Mammary epithelial cell (primary cell): ENCODE measurements around the gene HEBP1.

ENCODE experiments used
- CTCF ChIP-seq, 2 donors: IDR thresholded peaks in 1 of 2; conservative IDR thresholded peaks in 1 of 2; 2 replicates each; pipeline ENCODE4 v1.5.1; 2011 to 2012; ENCODE audit warnings: inconsistent platforms in 2 of 2, low read length in 2 of 2, mild to moderate bottlenecking in 2 of 2, control low read depth in 1 of 2, low read depth in 1 of 2; ENCODE audit not compliant: insufficient read depth in 1 of 2; ENCODE audit errors: extremely low read depth in 1 of 2
- EZH2 ChIP-seq: IDR thresholded peaks from 2 replicates; pipeline ENCODE4 v1.6.1; 2012; ENCODE audit warnings: low read length, inconsistent platforms, borderline replicate concordance

GRCh38 chr12:12996209-12996608 lies 3.9 kb downstream of the HEBP1 start:
- TF ChIP-seq CTCF (conservative IDR thresholded peaks at IDR 0.05 in 1 of 2, IDR thresholded peaks at IDR 0.05 in 1 of 2; ENCODE audit: extremely low read depth in 1 of 2, insufficient read depth in 1 of 2, low read depth in 1 of 2, low read length in 2 of 2) (no peak), EZH2 (no peak)
